GM18517 (cell line): ENCODE data around the gene ORC5.

Experiments used
- ATAC-seq: cut with Tn5 transposase; IDR thresholded peaks from one replicate; pipeline ENCODE4 v1.9.1; 2021; ENCODE audit warnings: mild to moderate bottlenecking, moderate library complexity; ENCODE audit not compliant: unreplicated experiment

ORC5 gene

GRCh38 chr7:104127204-104127603 is 80.6 kb downstream of the ORC5 start:
- no peak for ATAC-seq

- no peak for ATAC-seq
These were observed 81.4 kb downstream of the ORC5 start for GRCh38 chr7:104126411-104126841.

- no peak for ATAC-seq
These were observed 82.8 kb downstream of the ORC5 start for GRCh38 chr7:104124893-104125477.

GRCh38 chr7:104124469-104124868 is 83.3 kb downstream of the ORC5 start:
- no peak for ATAC-seq

DNA sequence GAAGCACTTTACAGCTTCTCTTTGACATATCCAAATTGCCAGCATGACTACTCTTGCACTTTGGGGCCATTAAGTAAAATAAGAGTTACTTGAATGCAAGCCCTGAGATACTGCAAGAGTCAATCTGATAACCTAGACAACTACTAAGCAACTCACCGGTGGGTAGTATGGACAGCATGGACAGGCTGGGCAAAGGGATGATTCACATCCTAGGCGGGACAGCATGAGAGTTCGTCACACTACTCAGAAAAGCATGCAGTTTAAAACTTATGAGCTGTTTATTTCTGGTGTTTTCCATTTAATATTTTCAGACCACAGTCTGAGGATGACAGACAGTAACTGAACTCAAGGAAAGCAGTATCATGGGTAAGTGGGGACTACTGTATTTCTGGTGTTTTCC is 84.0 kb downstream of the ORC5 start:
- no peak for ATAC-seq

- ATAC-seq: no peak
These were observed 94.0 kb downstream of the ORC5 start for GRCh38 chr7:104113788-104114187.

DNA sequence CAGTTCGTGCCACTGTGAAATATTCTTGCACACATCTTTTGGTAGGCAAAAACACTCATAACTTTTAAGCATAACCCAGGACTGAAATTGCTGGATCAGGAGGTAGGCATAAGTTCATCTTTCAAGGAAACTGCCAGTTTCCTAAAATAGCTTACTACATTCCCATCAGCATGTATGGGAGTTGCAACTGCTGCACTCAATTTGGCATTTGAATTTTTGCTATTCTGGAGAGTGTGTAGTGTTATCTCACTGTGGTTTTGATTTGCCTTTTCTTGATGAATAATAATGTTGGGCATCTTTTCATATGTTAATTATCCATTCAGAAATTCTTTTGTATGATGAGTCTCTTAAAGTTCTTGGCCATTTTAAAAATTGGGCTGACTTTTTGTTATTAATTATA is 95.2 kb downstream of the ORC5 start:
- ATAC-seq: no peak

GRCh38 chr7:104111271-104111670 is 96.5 kb downstream of the ORC5 start:
- no peak for ATAC-seq

GRCh38 chr7:104106108-104106905 is 101.5 kb downstream of the ORC5 start:
- no peak for ATAC-seq

DNA sequence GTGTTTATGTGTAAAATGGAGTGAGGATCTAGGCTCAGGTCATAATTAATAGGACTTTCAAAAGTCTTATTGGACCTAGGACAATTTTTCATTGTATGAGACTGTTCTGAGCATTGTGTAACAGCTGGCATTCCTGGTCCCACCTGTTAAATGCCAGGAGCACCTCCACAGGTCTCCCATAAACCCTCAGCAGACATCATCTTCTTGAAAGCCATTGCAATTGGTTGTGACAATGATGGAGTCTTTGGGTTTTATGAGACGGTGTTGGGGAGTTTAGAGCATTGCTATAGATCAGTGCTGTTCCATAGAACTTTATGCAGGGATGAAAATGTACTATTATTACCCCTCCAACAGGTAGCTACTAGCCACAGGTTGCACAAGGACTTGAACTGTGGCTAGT is 108.9 kb downstream of the ORC5 start:
- no peak for ATAC-seq

GRCh38 chr7:104096683-104097082 is 111.1 kb downstream of the ORC5 start:
- no peak for ATAC-seq

DNA sequence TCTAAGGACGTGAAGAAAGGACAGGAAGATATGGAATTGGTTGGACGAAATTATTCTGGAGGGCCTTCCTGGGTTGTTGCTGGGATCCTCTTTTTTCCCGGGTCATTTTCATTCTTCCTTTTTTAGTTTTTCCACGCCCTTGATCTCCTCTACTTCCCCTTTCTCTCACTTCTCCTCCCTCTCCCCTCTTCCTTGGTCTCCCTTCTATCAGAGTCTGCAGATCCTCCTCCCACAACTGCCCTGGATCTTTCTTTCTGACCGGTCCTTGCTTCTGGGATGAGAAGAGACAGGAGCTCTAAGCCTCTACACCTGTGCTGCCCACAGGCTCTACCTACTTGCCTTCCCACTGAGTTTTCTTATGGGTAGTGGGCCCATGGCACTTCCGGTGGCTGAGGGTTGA is 114.7 kb downstream of the ORC5 start:
- ATAC-seq: no peak

DNA sequence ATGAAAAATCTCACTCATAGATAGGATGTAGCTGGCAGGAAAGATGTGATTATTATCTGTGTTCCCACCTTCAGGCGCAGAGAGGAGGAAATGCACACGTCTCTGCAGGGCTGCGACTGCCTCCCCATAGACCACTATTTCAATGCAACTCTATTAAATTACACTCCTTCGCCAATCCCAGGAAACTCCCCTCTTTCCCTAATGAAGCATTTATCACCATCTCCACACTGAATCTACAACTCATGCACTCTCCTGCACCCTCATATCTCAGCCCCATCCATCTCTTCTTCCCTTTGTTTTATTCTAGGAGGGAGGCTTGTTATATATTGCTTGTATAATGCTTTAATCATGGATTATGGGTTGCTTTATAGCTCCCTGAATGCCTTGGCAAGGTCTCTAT is 116.6 kb downstream of the ORC5 start:
- no peak for ATAC-seq

DNA sequence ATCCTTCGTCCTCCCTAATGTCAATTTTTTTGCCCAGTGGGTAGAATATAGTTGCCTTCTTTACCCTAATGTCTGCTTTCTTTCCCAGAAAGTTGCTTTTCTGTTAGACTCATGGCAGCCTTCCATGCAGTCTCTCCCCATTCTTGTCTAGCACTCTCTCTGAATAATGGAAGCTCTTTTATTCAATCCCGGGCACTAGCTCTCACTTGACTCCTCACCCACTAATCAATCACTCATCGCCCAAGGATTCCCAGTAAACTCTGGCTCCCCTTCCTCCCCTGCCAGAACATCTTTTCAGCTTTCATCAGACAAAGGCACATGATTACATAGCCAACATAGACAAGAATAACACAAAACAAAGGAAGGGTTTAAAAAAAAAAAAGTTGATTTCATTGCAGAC is 118.2 kb downstream of the ORC5 start:
- ATAC-seq: no peak

GRCh38 chr7:104089061-104089460 is 118.8 kb downstream of the ORC5 start:
- no peak for ATAC-seq
